Measurements from ENCODE around the gene ALKAL2. TPM values are rescaled to one million over a fixed set of nuclear protein-coding genes. Genes with fewer than 3 reads are reported as not detected.

ALKAL2 gene
- total and polyA plus RNA-seq, 7 donors: 0.33 to 8.4 (median 2.7) TPM

- peaks cover 16 to 58% (median 29%) of the 10 kb centered on the region in 3 donors for H3K27me3 ChIP-seq
Measured at GRCh38 chr2:288758-289361, 969 bp upstream of the ALKAL2 start.

GRCh38 chr2:287471-287885, 413 bp downstream of the ALKAL2 start:
- Histone ChIP-seq H3K27me3 (peaks cover 16 to 54% (median 29%) of the 10 kb centered on the region in 3 donors), H3K4me3 (peak overlapping the region; percentile 10 to 51 (median 43)), H3K4me1 (peaks cover 0 to 34% (median 32%) of the 10 kb centered on the region in 4 donors), H3K27ac (no peak overlapping the region), H3K9me3 (no peaks in the 10 kb centered on the region), H3K36me3 (peaks cover 0 to 9% (median 0%) of the 10 kb centered on the region in 4 donors)
- no peak for TF ChIP-seq POLR2A (IDR thresholded peaks at IDR 0.05)
- no peak for TF ChIP-seq CTCF (IDR thresholded peaks at IDR 0.05)
- no peak for TF ChIP-seq EP300 (IDR thresholded peaks at IDR 0.05)
- no peak for TF ChIP-seq POLR2AphosphoS5 (IDR thresholded peaks at IDR 0.05)
- DNase-seq: no peak
- WGBS, 2 donors: 1 to 2% methylated on average over 46 of the region's 46 CpGs
- intact Hi-C loops (cut with DNase I): loop anchor here (5.0 kb wide), 1 partner anchor 40 kb away; no protein-coding TSS in a partner anchor

More at GRCh38 chr2:288758-289361, 969 bp upstream of the ALKAL2 start:
- intact Hi-C loops (cut with DNase I): loop anchor here (5.0 kb wide), 1 partner anchor 42 kb away; no protein-coding TSS in a partner anchor
- Histone ChIP-seq H3K9me3 (no peaks in the 10 kb centered on the region), H3K4me1 (peaks cover 0 to 34% (median 32%) of the 10 kb centered on the region in 4 donors), H3K4me3 (peak overlapping the region in 3 of 4 donors; percentile 43 to 53 (median 51)), H3K36me3 (no peaks in the 10 kb centered on the region), H3K27ac (no peak overlapping the region)
- no peak for TF ChIP-seq POLR2A (IDR thresholded peaks at IDR 0.05)
- no peak for TF ChIP-seq POLR2AphosphoS5 (IDR thresholded peaks at IDR 0.05)
- DNase-seq: no peak
- 2 to 3% methylated on average over 42 of the region's 42 CpGs for WGBS, 2 donors

- peak overlapping the region in 3 of 4 donors; percentile 35 to 51 (median 51) for H3K4me3 ChIP-seq
- H3K27ac ChIP-seq: no peak overlapping the region
- TF ChIP-seq CTCF (IDR thresholded peaks at IDR 0.05): no peak
- no peak for TF ChIP-seq POLR2A (IDR thresholded peaks at IDR 0.05)
- TF ChIP-seq POLR2AphosphoS5 (IDR thresholded peaks at IDR 0.05): no peak
- TF ChIP-seq EP300 (IDR thresholded peaks at IDR 0.05): no peak
- peaks cover 0 to 15% (median 2%) of the 10 kb centered on the region in 4 donors for H3K36me3 ChIP-seq
- H3K9me3 ChIP-seq: no peaks in the 10 kb centered on the region
- H3K27me3 ChIP-seq: peaks cover 16 to 54% (median 29%) of the 10 kb centered on the region in 3 donors
- intact Hi-C loops (cut with DNase I): loop anchor here (5.0 kb wide), 1 partner anchor 40 kb away; no protein-coding TSS in a partner anchor
- WGBS, 2 donors: 30 to 37% methylated on average over 20 of the region's 20 CpGs
- no peak for DNase-seq
- H3K4me1 ChIP-seq: peaks cover 0 to 34% (median 32%) of the 10 kb centered on the region in 4 donors
Measured at GRCh38 chr2:286774-287392, 1.0 kb downstream of the ALKAL2 start.

GRCh38 chr2:286035-286434, 1.9 kb downstream of the ALKAL2 start:
- H3K27ac ChIP-seq: no peak overlapping the region
- TF ChIP-seq POLR2A (IDR thresholded peaks at IDR 0.05) (no peak), CTCF (IDR thresholded peaks at IDR 0.05) (no peak), POLR2AphosphoS5 (IDR thresholded peaks at IDR 0.05) (no peak), EP300 (IDR thresholded peaks at IDR 0.05) (no peak)
- intact Hi-C loops (cut with DNase I): loop anchor here (5.0 kb wide), 1 partner anchor 39 kb away; no protein-coding TSS in a partner anchor
- H3K36me3 ChIP-seq: peaks cover 0 to 23% (median 6%) of the 10 kb centered on the region in 4 donors
- H3K4me3 ChIP-seq: no peak overlapping the region
- no peaks in the 10 kb centered on the region for H3K9me3 ChIP-seq
- peaks cover 16 to 45% (median 29%) of the 10 kb centered on the region in 3 donors for H3K27me3 ChIP-seq
- peaks cover 0 to 34% (median 32%) of the 10 kb centered on the region in 4 donors for H3K4me1 ChIP-seq
- WGBS, 2 donors: 49 to 81% methylated on average over 6 of the region's 6 CpGs
- DNase-seq: no peak

GRCh38 chr2:285531-285930, 2.4 kb downstream of the ALKAL2 start:
- Histone ChIP-seq H3K4me1 (peaks cover 0 to 34% (median 32%) of the 10 kb centered on the region in 4 donors), H3K27ac (no peak overlapping the region), H3K9me3 (no peaks in the 10 kb centered on the region), H3K27me3 (peaks cover 16 to 40% (median 29%) of the 10 kb centered on the region in 3 donors), H3K4me3 (no peak overlapping the region), H3K36me3 (peaks cover 0 to 28% (median 8%) of the 10 kb centered on the region in 4 donors)
- 68 to 81% methylated on average over 1 of the region's 1 CpG for WGBS, 2 donors
- TF ChIP-seq POLR2AphosphoS5 (IDR thresholded peaks at IDR 0.05): no peak
- no peak for TF ChIP-seq CTCF (IDR thresholded peaks at IDR 0.05)
- intact Hi-C loops (cut with DNase I): loop anchor here (5.0 kb wide), 1 partner anchor 38 kb away; no protein-coding TSS in a partner anchor
- DNase-seq: no peak

Measured in sigmoid colon (tissue), 7 donors.